RWPE2 (cell line): ENCODE results near the gene TBC1D5.
"Not testable (repeated sequence)": the region's sequence is repeated elsewhere in the genome, so short reads cannot be mapped to it uniquely, and the experiment has no call there.

Experiments
- ATAC-seq: fragments of 200-7000 bp; cut with Tn5 transposase; 3 replicates; pipeline ENCODE4 v1.9.1; 2021; ENCODE audit warnings: low read depth
- DNase-seq: peaks from one replicate; pipeline ENCODE4 v3.0.0-alpha.2; 2020; ENCODE audit warnings: low spot score
- H3K27ac ChIP-seq: fragments of 450-650 bp; 2 replicates; pipeline ENCODE4 v1.5.1; 2017; ENCODE audit warnings: mild to moderate bottlenecking; ENCODE audit not compliant: poor library complexity, severe bottlenecking
- H3K27me3 ChIP-seq: fragments of 250-450 bp; sonication (Bioruptor Pico); 2 replicates; pipeline ENCODE4 v1.5.1; 2021; ENCODE audit warnings: mild to moderate bottlenecking, moderate library complexity; ENCODE audit not compliant: insufficient read depth, poor library complexity, severe bottlenecking
- H3K36me3 ChIP-seq: fragments of 250-450 bp; sonication (Bioruptor Pico); 2 replicates; pipeline ENCODE4 v1.5.1; 2020; ENCODE audit warnings: low read depth, mild to moderate bottlenecking, moderate library complexity
- H3K4me1 ChIP-seq: fragments of 250-450 bp; sonication (Bioruptor Pico); 2 replicates; pipeline ENCODE4 v1.5.1; 2021; ENCODE audit warnings: mild to moderate bottlenecking, moderate library complexity; ENCODE audit not compliant: insufficient read depth, poor library complexity, severe bottlenecking
- H3K4me3 ChIP-seq: fragments of 250-450 bp; sonication (Bioruptor Pico); 2 replicates; pipeline ENCODE4 v1.5.1; 2021; ENCODE audit warnings: mild to moderate bottlenecking, moderate library complexity; ENCODE audit not compliant: severe bottlenecking
- H3K9me3 ChIP-seq: fragments of 250-450 bp; sonication (Bioruptor Pico); 2 replicates; pipeline ENCODE4 v1.5.1; 2021; ENCODE audit warnings: mild to moderate bottlenecking, moderate library complexity; ENCODE audit not compliant: severe bottlenecking
- CTCF ChIP-seq: fragments of 450-650 bp; IDR thresholded peaks from one replicate; pipeline ENCODE4 v1.5.1; 2017; ENCODE audit warnings: mild to moderate bottlenecking, moderate library complexity; ENCODE audit not compliant: poor library complexity, severe bottlenecking

Gene TBC1D5

GRCh38 chr3:17742102-17742879 lies at the start of gene TBC1D5:
Gene TBC1D5 (minus strand): TSS chr3:17742631. CDS start chr3:17508570, 234,061 bp downstream.
- Histone ChIP-seq H3K36me3 (peaks cover 9% of the 10 kb centered on the region; the same call in 1 of the 2 replicates), H3K9me3 (no peaks in the 10 kb centered on the region), H3K4me1 (peaks cover 23% of the 10 kb centered on the region), H3K27me3 (no peaks in the 10 kb centered on the region), H3K4me3 (peak within 1 kb of the TSS; percentile 58), H3K27ac (peak within 1 kb of the TSS; percentile 98)
- TF ChIP-seq CTCF: no peak
- DNase-seq (peak; percentile 97), ATAC-seq (peak; percentile 82)

GRCh38 chr3:17783426-17783825 lies 41.0 kb upstream of the TBC1D5 start:
- H3K9me3 ChIP-seq: no peaks in the 10 kb centered on the region
- TF ChIP-seq CTCF: no peak
- ATAC-seq: no peak
- H3K36me3 ChIP-seq: no peaks in the 10 kb centered on the region
- H3K27me3 ChIP-seq: no peaks in the 10 kb centered on the region
- H3K4me1 ChIP-seq: no peaks in the 10 kb centered on the region
- H3K27ac ChIP-seq: no peak overlapping the region
- no peak for DNase-seq
- H3K4me3 ChIP-seq: no peak overlapping the region

GRCh38 chr3:17782751-17783150 lies 40.3 kb upstream of the TBC1D5 start:
- Histone ChIP-seq H3K27me3 (no peaks in the 10 kb centered on the region), H3K4me1 (no peaks in the 10 kb centered on the region), H3K9me3 (no peaks in the 10 kb centered on the region), H3K36me3 (no peaks in the 10 kb centered on the region), H3K4me3 (no peak overlapping the region), H3K27ac (no peak overlapping the region)
- ATAC-seq (no peak), DNase-seq (no peak)
- TF ChIP-seq CTCF: no peak

- H3K36me3 ChIP-seq, H3K4me3 ChIP-seq, H3K9me3 ChIP-seq, H3K27me3 ChIP-seq, H3K27ac ChIP-seq, ATAC-seq, H3K4me1 ChIP-seq, DNase-seq: not testable (repeated sequence)
Measured at GRCh38 chr3:17780369-17780768, 37.9 kb upstream of the TBC1D5 start.

- H3K27me3 ChIP-seq, H3K4me1 ChIP-seq, H3K9me3 ChIP-seq, H3K4me3 ChIP-seq, ATAC-seq, H3K36me3 ChIP-seq, DNase-seq, H3K27ac ChIP-seq: not testable (repeated sequence)
Measured at GRCh38 chr3:17779304-17780250, 37.1 kb upstream of the TBC1D5 start.

- not testable (repeated sequence) for H3K4me1 ChIP-seq, H3K36me3 ChIP-seq, DNase-seq
Measured at GRCh38 chr3:17777326-17777725, 34.9 kb upstream of the TBC1D5 start.

More at GRCh38 chr3:17777326-17777725, 34.9 kb upstream of the TBC1D5 start:
- H3K27me3 ChIP-seq, H3K9me3 ChIP-seq, H3K4me3 ChIP-seq, H3K27ac ChIP-seq, ATAC-seq: not testable (repeated sequence)
